ENCODE measurements around the gene TMEM132A. TPM values are rescaled to one million over a fixed set of nuclear protein-coding genes. Genes with fewer than 3 reads are reported as not detected.
A peak's percentile ranks its signal among the peaks of the same experiment; 100 is the strongest.

The TMEM132A gene
- total RNA-seq: 1 to 10 TPM; 7.5 to 9.6 (median 8.0) TPM

- H3K4me3 ChIP-seq: peak within 1 kb of the TSS; percentile 57
- TF ChIP-seq POLR2A (IDR thresholded peaks at IDR 0.05) (no peak), POLR2AphosphoS5 (IDR thresholded peaks at IDR 0.05) (no peak), EP300 (IDR thresholded peaks at IDR 0.05) (no peak)
- TF ChIP-seq, protein P1, sequence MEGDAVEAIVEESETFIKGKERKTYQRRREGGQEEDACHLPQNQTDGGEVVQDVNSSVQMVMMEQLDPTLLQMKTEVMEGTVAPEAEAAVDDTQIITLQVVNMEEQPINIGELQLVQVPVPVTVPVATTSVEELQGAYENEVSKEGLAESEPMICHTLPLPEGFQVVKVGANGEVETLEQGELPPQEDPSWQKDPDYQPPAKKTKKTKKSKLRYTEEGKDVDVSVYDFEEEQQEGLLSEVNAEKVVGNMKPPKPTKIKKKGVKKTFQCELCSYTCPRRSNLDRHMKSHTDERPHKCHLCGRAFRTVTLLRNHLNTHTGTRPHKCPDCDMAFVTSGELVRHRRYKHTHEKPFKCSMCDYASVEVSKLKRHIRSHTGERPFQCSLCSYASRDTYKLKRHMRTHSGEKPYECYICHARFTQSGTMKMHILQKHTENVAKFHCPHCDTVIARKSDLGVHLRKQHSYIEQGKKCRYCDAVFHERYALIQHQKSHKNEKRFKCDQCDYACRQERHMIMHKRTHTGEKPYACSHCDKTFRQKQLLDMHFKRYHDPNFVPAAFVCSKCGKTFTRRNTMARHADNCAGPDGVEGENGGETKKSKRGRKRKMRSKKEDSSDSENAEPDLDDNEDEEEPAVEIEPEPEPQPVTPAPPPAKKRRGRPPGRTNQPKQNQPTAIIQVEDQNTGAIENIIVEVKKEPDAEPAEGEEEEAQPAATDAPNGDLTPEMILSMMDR (IDR thresholded peaks at IDR 0.05): no peak
- H3K27me3 ChIP-seq: peaks cover 7% of the 10 kb centered on the region
- DNase-seq (ENCODE audit: low spot score in 2 of 2): no peak
- H3K4me1 ChIP-seq: peaks cover 29% of the 10 kb centered on the region
- H3K27ac ChIP-seq: no peak within 1 kb of the TSS
- H3K9me3 ChIP-seq: no peaks in the 10 kb centered on the region
- WGBS: 8% methylated on average over 2 of the region's 69 CpGs
- peaks cover 35% of the 10 kb centered on the region for H3K36me3 ChIP-seq
Observed at GRCh38 chr11:60924110-60924905, at the start of gene TMEM132A. Gene TMEM132A, plus strand, starts transcription at chr11:60924460. Its CDS starts 174 bp downstream, at chr11:60924634.

GRCh38 chr11:60875366-60876167 lies 48.7 kb upstream of the TMEM132A start:
- H3K27me3 ChIP-seq: no peaks in the 10 kb centered on the region
- WGBS: 62% methylated on average over 5 of the region's 7 CpGs
- no peak overlapping the region for H3K27ac ChIP-seq
- peaks cover 24% of the 10 kb centered on the region for H3K36me3 ChIP-seq
- peaks cover 6% of the 10 kb centered on the region for H3K4me1 ChIP-seq
- peak in 1 of 2 donors; percentile 47 for DNase-seq (ENCODE audit: low spot score in 2 of 2)
- TF ChIP-seq, protein P1 (IDR thresholded peaks at IDR 0.05): no peak
- TF ChIP-seq POLR2A (IDR thresholded peaks at IDR 0.05): no peak
- no peak for TF ChIP-seq EP300 (IDR thresholded peaks at IDR 0.05)
- TF ChIP-seq POLR2AphosphoS5 (IDR thresholded peaks at IDR 0.05): no peak
- H3K9me3 ChIP-seq: no peaks in the 10 kb centered on the region
- no peak overlapping the region for H3K4me3 ChIP-seq

DNA sequence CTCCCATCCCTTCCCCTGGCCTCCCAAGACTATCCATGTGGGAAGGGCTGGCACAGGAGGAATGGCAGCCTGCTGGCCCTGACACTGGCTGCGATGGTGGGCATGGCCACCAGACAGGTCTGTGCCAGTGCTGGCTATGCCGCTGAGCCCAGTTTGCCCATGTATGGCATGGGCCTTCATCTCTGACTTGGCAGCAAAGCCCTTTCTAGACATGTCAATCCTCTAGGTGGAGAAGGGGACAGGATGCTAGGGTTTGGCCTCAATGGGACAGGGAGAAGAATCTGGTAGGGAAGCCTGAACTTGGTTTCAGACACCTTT lies 48.1 kb upstream of the TMEM132A start:
- no peak overlapping the region for H3K27ac ChIP-seq
- DNase-seq (ENCODE audit: low spot score in 2 of 2): peak in 1 of 2 donors; percentile 57
- H3K36me3 ChIP-seq: peaks cover 28% of the 10 kb centered on the region
- H3K9me3 ChIP-seq: no peaks in the 10 kb centered on the region
- 83% methylated on average over 1 of the region's 2 CpGs for WGBS
- H3K27me3 ChIP-seq: no peaks in the 10 kb centered on the region
- H3K4me1 ChIP-seq: peaks cover 6% of the 10 kb centered on the region
- TF ChIP-seq POLR2A (IDR thresholded peaks at IDR 0.05) (no peak), POLR2AphosphoS5 (IDR thresholded peaks at IDR 0.05) (no peak), EP300 (IDR thresholded peaks at IDR 0.05) (no peak)
- TF ChIP-seq, protein P1 (IDR thresholded peaks at IDR 0.05): no peak
- H3K4me3 ChIP-seq: no peak overlapping the region

- 72% methylated on average over 5 of the region's 5 CpGs for WGBS
- H3K4me1 ChIP-seq: no peaks in the 10 kb centered on the region
- H3K9me3 ChIP-seq: no peaks in the 10 kb centered on the region
- H3K27me3 ChIP-seq: no peaks in the 10 kb centered on the region
- DNase-seq (ENCODE audit: low spot score in 2 of 2): peak in 1 of 2 donors; percentile 67
- TF ChIP-seq POLR2AphosphoS5 (IDR thresholded peaks at IDR 0.05) (no peak), POLR2A (IDR thresholded peaks at IDR 0.05) (no peak)
- TF ChIP-seq, protein P1 (IDR thresholded peaks at IDR 0.05): no peak
- H3K4me3 ChIP-seq: no peak overlapping the region
- no peak overlapping the region for H3K27ac ChIP-seq
- peaks cover 33% of the 10 kb centered on the region for H3K36me3 ChIP-seq
Observed at GRCh38 chr11:60878245-60879101, 45.8 kb upstream of the TMEM132A start.

All from suprapubic skin (tissue), 4 donors.